Skeletal muscle tissue (tissue), 4 donors: ENCODE results near the gene SPHK2. TPM values are rescaled to one million over a fixed set of nuclear protein-coding genes. Genes with fewer than 3 reads are reported as not detected.

ENCODE experiments used
- H3K27ac ChIP-seq: one replicate; pipeline ENCODE4 v1.7.0; 2013; ENCODE audit warnings: mild to moderate bottlenecking, low read depth, low read length, inconsistent platforms
- H3K27me3 ChIP-seq, 3 donors: one replicate each; pipeline ENCODE4 v1.7.0; 2013; ENCODE audit warnings: low read length in 3 of 3; ENCODE audit not compliant: control insufficient read depth in 3 of 3, insufficient read depth in 3 of 3
- H3K36me3 ChIP-seq, 3 donors: one replicate each; pipeline ENCODE4 v1.7.0; 2013; ENCODE audit warnings: low read length in 3 of 3; ENCODE audit not compliant: control insufficient read depth in 3 of 3, insufficient read depth in 3 of 3
- H3K4me1 ChIP-seq, 3 donors: one replicate each; pipeline ENCODE4 v1.7.0; 2013; ENCODE audit warnings: low read length in 3 of 3, mild to moderate bottlenecking in 3 of 3; ENCODE audit not compliant: control insufficient read depth in 3 of 3, insufficient read depth in 3 of 3
- H3K4me3 ChIP-seq, 3 donors: one replicate each; pipeline ENCODE4 v1.7.0; 2013; ENCODE audit warnings: low read length in 3 of 3
- H3K9ac ChIP-seq, 3 donors: one replicate each; pipeline ENCODE4 v1.7.0; 2013; ENCODE audit warnings: low read length in 3 of 3, mild to moderate bottlenecking in 3 of 3, moderate library complexity in 2 of 3, low read depth in 1 of 3
- H3K9me3 ChIP-seq, 3 donors: one replicate each; pipeline ENCODE4 v1.7.0; 2013; ENCODE audit warnings: low read length in 3 of 3; ENCODE audit not compliant: control insufficient read depth in 3 of 3
- total RNA-seq: library from RNA; depleted of rRNA; stranded (reverse); fragments of >200 nt; gene quantifications from one replicate; pipeline ENCODE4 v1.2.3, GENCODE V29; 2014
- donor health status: Osteomylitis.

Gene SPHK2
- total RNA-seq, 1 donor from 2014 or later = 2.1 TPM

DNA sequence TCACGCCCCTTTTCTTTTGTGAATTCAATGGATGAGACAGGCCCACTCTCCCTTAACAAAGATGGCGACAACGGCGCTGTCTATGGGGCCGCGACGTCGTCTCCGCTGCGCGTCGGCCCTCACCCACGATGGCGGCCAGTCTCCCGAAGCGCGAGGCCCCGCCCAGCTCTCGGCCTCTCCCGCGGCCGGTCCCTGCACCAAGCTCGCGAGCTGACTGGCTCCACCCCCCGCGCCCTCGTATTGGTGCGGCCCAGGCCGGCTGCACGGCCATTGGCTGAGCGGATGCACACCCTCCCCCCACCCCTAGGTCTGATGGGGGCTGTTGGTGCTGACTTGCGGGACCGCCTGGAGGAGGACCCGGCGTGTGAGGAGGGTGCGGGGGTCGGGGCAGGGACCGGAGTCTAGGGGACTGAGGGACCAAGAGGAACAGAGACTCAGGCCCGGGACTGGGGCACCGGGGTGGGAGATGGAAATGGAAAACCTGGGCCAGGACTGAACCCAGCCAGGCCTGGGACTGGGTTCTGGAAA is 4.8 kb downstream of the SPHK2 start:
- Histone ChIP-seq H3K36me3 (peaks cover 0 to 3% (median 2%) of the 10 kb centered on the region in 3 donors), H3K4me3 (peak overlapping the region; percentile 72 to 78 (median 78)), H3K4me1 (peaks cover 28 to 34% (median 32%) of the 10 kb centered on the region in 3 donors), H3K27me3 (no peaks in the 10 kb centered on the region), H3K9me3 (no peaks in the 10 kb centered on the region), H3K9ac (peak overlapping the region; percentile 66 to 89 (median 81)), H3K27ac (peak overlapping the region; percentile 74)

DNA sequence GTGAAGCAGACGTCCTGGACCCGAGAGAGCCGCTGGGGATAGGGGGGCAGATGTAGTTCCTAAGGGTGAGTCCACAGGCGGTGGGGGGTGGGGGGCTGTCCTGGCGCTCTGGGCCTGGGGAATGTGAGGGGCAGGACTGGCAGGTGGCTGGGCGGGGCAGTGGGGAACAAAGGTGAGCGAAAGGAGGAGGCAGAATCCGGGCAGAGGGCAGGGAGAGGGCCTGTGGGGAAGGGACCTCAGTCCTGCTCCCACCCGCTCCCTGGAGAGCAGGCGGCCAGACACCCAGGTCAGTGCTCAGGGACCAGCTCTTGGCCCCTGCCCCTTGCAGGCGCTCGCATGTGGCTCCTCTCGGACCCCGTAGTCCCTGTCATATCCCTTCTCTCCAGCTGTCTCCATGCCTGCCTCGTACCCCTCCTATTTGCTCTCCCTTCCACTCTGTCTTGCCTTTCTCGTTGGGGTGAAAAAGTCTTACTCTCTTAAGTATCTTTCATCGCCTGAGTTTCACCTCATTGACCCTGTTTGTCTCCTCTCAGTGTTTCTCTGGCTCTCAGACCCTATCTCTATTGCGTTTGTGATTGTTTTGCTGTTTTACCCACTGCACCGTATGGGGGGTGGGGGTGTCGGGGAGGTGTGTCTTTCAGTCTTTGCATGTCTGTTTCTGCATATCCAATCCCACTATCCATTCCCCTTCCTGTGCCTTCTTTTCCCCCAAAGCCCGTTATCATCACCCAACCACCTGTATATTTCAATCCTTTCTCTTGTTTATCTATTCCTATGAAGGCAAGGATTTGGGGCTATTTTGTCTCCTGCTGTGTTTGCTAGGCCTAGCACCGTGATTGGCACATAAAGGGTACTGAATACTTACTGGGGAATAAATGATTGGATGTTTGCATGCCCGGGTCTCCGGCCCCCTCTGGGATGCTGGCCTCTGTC is 5.8 kb downstream of the SPHK2 start:
- Histone ChIP-seq H3K4me3 (peak overlapping the region; percentile 59 to 78 (median 78)), H3K4me1 (peaks cover 30 to 33% (median 31%) of the 10 kb centered on the region in 3 donors), H3K27ac (peak overlapping the region; percentile 74), H3K27me3 (no peaks in the 10 kb centered on the region), H3K9me3 (no peaks in the 10 kb centered on the region), H3K9ac (peak overlapping the region; percentile 33 to 89 (median 81)), H3K36me3 (peaks cover 3 to 8% (median 3%) of the 10 kb centered on the region in 3 donors)

DNA sequence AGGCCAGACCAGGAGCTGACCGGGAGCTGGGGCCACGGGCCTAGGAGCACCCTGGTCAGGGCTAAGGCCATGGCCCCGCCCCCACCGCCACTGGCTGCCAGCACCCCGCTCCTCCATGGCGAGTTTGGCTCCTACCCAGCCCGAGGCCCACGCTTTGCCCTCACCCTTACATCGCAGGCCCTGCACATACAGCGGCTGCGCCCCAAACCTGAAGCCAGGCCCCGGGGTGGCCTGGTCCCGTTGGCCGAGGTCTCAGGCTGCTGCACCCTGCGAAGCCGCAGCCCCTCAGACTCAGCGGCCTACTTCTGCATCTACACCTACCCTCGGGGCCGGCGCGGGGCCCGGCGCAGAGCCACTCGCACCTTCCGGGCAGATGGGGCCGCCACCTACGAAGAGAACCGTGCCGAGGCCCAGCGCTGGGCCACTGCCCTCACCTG is 6.6 kb downstream of the SPHK2 start:
- Histone ChIP-seq H3K27me3 (no peaks in the 10 kb centered on the region), H3K36me3 (peaks cover 3 to 11% (median 9%) of the 10 kb centered on the region in 3 donors), H3K4me1 (peaks cover 36 to 39% (median 37%) of the 10 kb centered on the region in 3 donors), H3K9ac (peak overlapping the region in 1 of 3 donors; percentile 16), H3K27ac (no peak overlapping the region), H3K9me3 (no peaks in the 10 kb centered on the region), H3K4me3 (no peak overlapping the region)

DNA sequence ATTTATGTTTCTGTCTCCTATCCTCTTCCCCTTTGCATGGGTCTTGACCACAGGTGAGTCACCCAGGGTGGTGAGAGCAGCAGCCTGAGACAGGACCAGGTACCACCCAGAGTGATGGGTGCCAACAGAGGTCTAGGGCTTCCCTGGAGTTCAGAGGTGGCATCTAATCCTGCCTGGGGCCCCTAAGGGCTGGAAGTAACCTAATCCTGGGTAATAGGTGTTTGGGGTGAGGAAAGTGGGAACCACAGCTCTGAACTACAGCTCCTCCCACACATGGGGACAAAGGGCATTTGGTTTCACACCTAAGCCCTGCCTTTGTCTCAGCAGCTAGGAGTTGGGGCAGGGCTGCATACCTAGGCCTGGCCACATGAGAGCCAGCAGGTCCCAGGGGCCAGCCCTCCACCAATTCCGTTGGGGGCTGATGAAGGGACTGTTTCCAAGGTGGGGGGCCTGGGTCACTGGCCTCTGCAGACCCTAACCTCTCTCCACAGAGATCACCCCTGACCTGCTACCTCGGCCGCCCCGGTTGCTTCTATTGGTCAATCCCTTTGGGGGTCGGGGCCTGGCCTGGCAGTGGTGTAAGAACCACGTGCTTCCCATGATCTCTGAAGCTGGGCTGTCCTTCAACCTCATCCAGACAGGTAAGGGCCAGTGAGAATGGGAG is 8.0 kb downstream of the SPHK2 start:
- no peaks in the 10 kb centered on the region for H3K9me3 ChIP-seq
- H3K27ac ChIP-seq = no peak overlapping the region
- H3K4me3 ChIP-seq = no peak overlapping the region
- H3K36me3 ChIP-seq = peaks cover 7 to 19% (median 17%) of the 10 kb centered on the region in 3 donors
- H3K4me1 ChIP-seq = peaks cover 45 to 53% (median 45%) of the 10 kb centered on the region in 3 donors
- H3K27me3 ChIP-seq = no peaks in the 10 kb centered on the region
- H3K9ac ChIP-seq = peak overlapping the region in 1 of 3 donors; percentile 25

DNA sequence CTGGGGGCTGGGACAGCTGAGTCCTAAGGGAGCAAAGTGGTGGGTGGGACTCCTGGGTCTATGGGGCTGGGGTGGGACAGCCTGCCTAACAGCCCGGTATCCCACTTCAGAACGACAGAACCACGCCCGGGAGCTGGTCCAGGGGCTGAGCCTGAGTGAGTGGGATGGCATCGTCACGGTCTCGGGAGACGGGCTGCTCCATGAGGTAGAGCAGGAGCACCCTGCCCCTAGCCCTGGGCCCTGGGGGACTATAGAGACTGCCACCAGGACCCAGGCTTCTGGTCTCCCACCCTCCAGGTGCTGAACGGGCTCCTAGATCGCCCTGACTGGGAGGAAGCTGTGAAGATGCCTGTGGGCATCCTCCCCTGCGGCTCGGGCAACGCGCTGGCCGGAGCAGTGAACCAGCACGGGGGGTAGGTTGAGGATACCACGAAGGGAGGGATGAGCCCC is 8.6 kb downstream of the SPHK2 start:
- peaks cover 9 to 24% (median 20%) of the 10 kb centered on the region in 3 donors for H3K36me3 ChIP-seq

DNA sequence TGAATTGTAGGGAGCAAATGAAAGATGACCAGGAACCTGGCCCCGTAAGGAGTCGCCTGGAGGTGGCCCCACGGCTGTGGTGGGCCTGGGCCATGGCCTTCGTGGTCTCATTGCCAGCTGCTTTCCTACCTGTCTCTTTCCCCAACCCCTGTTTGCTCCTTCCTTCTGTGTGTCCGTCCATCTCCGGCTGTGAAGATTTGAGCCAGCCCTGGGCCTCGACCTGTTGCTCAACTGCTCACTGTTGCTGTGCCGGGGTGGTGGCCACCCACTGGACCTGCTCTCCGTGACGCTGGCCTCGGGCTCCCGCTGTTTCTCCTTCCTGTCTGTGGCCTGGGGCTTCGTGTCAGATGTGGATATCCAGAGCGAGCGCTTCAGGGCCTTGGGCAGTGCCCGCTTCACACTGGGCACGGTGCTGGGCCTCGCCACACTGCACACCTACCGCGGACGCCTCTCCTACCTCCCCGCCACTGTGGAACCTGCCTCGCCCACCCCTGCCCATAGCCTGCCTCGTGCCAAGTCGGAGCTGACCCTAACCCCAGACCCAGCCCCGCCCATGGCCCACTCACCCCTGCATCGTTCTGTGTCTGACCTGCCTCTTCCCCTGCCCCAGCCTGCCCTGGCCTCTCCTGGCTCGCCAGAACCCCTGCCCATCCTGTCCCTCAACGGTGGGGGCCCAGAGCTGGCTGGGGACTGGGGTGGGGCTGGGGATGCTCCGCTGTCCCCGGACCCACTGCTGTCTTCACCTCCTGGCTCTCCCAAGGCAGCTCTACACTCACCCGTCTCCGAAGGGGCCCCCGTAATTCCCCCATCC is 9.4 kb downstream of the SPHK2 start:
- no peak overlapping the region for H3K9ac ChIP-seq
- no peak overlapping the region for H3K4me3 ChIP-seq
- peaks cover 51 to 61% (median 52%) of the 10 kb centered on the region in 3 donors for H3K4me1 ChIP-seq
- H3K36me3 ChIP-seq = peaks cover 14 to 28% (median 25%) of the 10 kb centered on the region in 3 donors
- no peaks in the 10 kb centered on the region for H3K27me3 ChIP-seq
- H3K9me3 ChIP-seq = no peaks in the 10 kb centered on the region
- H3K27ac ChIP-seq = no peak overlapping the region

More for the DNA sequence above, 8.6 kb downstream of the SPHK2 start:
- Histone ChIP-seq H3K4me3 (no peak overlapping the region), H3K9me3 (no peaks in the 10 kb centered on the region), H3K9ac (no peak overlapping the region), H3K27ac (no peak overlapping the region), H3K27me3 (no peaks in the 10 kb centered on the region), H3K4me1 (peaks cover 50 to 58% (median 51%) of the 10 kb centered on the region in 3 donors)

DNA sequence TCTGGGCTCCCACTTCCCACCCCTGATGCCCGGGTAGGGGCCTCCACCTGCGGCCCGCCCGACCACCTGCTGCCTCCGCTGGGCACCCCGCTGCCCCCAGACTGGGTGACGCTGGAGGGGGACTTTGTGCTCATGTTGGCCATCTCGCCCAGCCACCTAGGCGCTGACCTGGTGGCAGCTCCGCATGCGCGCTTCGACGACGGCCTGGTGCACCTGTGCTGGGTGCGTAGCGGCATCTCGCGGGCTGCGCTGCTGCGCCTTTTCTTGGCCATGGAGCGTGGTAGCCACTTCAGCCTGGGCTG is 9.9 kb downstream of the SPHK2 start:
- no peak overlapping the region for H3K4me3 ChIP-seq
- no peaks in the 10 kb centered on the region for H3K9me3 ChIP-seq
- no peak overlapping the region for H3K27ac ChIP-seq
- no peaks in the 10 kb centered on the region for H3K27me3 ChIP-seq
- H3K4me1 ChIP-seq = peaks cover 54 to 64% (median 55%) of the 10 kb centered on the region in 3 donors
- H3K36me3 ChIP-seq = peaks cover 14 to 28% (median 25%) of the 10 kb centered on the region in 3 donors
- no peak overlapping the region for H3K9ac ChIP-seq

DNA sequence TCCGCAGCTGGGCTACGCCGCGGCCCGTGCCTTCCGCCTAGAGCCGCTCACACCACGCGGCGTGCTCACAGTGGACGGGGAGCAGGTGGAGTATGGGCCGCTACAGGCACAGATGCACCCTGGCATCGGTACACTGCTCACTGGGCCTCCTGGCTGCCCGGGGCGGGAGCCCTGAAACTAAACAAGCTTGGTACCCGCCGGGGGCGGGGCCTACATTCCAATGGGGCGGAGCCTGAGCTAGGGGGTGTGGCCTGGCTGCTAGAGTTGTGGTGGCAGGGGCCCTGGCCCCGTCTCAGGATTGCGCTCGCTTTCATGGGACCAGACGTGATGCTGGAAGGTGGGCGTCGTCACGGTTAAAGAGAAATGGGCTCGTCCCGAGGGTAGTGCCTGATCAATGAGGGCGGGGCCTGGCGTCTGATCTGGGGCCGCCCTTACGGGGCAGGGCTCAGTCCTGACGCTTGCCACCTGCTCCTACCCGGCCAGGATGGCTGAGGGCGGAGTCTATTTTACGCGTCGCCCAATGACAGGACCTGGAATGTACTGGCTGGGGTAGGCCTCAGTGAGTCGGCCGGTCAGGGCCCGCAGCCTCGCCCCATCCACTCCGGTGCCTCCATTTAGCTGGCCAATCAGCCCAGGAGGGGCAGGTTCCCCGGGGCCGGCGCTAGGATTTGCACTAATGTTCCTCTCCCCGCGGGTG is 10.4 kb downstream of the SPHK2 start:
- peak overlapping the region; percentile 44 for H3K27ac ChIP-seq
- H3K36me3 ChIP-seq = peaks cover 14 to 28% (median 25%) of the 10 kb centered on the region in 3 donors
- H3K27me3 ChIP-seq = no peaks in the 10 kb centered on the region
- no peak overlapping the region for H3K4me3 ChIP-seq
- no peaks in the 10 kb centered on the region for H3K9me3 ChIP-seq
- peaks cover 52 to 63% (median 54%) of the 10 kb centered on the region in 3 donors for H3K4me1 ChIP-seq
- peak overlapping the region in 2 of 3 donors; percentile 29 to 62 for H3K9ac ChIP-seq
